ENCODE results near the gene SENP3. TPM values are rescaled to one million over a fixed set of nuclear protein-coding genes. Genes with fewer than 3 reads are reported as not detected.
"Not testable (repeated sequence)": the region's sequence is repeated elsewhere in the genome, so short reads cannot be mapped to it uniquely, and the experiment has no call there.

Gene SENP3
- total RNA-seq, 1 experiment from 2014 or later: 157 TPM

DNA sequence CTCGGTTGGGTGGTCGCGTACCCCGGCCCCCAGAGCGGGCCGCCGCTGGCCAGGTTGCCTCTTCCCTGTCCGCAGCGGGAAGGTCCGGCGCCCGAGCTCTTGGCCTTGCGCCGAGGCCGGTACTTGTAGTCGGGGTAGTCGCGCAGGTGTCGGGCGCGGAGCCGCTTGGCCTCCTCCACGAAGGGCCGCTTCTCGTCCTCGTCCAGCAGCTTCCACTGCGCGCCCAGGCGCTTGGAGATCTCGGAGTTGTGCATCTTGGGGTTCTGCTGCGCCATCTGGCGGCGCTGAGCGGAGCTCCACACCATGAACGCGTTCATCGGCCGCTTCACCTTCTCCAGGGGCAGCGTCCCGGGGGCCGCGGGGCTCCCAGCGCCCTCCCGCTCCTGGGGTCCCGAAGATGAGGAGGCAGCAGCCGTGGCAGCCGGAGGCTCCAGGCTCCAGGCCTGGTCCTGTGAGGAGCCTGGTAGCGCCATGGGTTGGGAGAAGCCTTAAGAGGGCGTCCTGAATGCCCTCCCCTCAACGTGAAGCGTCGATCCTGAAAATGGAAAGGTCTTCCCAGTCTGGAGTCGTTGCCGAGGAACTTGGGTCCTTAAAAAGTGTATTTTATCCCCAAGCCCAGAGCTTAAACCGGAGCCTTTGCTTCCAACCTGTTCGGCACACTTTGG is 27.6 kb downstream of the SENP3 start:
- in situ Hi-C loops (cut with HindIII; ENCODE audit: low sequenced_read_pairs): no loop called here
- peak; percentile 93 for DNase-seq (ENCODE audit: low spot score)

DNA sequence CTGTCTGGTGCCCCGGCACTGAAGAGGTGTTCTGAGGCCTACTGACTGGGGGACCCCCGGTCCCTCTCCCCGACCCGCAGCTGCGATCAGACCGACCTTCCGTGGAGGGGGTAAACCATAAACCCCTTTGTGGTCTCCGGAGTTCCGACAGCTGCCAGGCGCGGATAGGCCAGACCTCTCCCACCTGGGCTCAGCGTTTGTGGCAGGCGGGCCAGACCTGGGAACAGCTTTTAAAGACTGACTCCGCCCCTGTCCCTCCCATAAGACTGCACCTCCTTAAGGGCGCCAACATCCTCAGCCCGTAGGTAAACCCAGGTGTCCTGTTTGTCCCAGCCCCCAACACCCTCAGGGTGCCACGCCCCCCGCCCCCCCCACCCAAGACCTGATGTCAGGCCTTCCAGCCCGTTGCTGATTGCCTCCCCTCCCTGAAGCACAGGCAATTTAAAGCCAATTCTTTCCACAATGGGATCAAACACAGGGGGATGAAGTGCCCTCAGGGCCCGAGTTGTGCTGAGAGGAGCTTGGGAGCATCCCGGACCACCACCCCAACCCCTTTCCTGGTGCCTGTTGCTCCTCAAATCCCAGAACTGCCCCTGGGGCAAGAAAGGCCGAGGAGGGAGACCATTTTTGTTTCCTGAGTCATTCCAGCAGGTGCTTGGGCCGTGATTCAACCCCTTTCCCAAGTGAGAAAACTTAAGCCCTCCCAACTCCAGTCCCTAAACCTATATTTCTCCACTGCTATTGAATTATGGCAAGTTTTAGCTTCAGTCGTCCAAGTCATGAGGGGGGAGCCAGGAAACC is 28.4 kb downstream of the SENP3 start, which contains the start of gene SOX15:
SOX15 (minus strand) TSS at position 204 of the 801 bp plus-strand sequence. CDS start 418 bp downstream, outside the sequence.
- in situ Hi-C loops (cut with HindIII; ENCODE audit: low sequenced_read_pairs): no loop called here
- no peak for DNase-seq (ENCODE audit: low spot score)

DNA sequence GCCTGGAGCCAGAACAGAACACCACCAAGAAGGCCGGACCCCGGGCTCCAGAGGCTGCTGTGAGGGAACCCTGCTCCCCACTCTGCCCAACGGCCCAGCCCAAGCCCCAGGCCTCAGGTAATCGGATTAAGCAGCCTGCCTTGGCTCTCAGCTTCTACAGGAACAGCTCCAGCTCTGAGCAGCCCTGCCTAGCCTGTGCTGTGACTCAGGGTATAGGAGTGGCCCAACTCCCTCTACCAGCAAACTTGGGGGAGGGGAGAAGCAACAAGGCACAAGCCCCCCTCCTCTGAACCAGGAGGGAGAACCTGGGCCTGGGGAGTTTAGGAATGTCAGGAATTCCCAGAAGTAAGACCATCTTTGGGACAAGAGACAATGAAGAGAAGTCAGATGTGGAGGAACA is 29.0 kb downstream of the SENP3 start:
- no peak for DNase-seq (ENCODE audit: low spot score)
- in situ Hi-C loops (cut with HindIII; ENCODE audit: low sequenced_read_pairs): no loop called here

DNA sequence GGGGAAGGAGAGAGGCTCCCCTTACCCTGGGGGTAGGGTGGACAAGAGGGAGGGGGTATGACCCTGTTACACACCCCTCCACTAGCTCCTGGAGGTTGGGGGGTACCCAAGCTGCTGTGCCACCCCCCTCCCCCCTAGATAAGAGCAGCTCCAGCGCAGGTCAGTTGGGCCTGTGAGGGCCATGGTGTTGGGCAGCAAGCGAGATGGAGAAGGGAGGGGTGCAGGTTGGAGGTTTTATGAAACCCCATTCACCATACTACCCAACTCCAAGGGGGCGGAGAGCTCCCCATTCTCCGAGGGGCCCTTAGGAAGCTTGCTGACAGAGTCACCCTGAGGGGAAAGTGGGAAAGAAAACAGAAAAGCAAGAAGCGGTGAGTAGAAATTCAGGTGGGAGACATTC is 29.9 kb downstream of the SENP3 start:
- in situ Hi-C loops (cut with HindIII; ENCODE audit: low sequenced_read_pairs): no loop called here
- no peak for DNase-seq (ENCODE audit: low spot score)

DNA sequence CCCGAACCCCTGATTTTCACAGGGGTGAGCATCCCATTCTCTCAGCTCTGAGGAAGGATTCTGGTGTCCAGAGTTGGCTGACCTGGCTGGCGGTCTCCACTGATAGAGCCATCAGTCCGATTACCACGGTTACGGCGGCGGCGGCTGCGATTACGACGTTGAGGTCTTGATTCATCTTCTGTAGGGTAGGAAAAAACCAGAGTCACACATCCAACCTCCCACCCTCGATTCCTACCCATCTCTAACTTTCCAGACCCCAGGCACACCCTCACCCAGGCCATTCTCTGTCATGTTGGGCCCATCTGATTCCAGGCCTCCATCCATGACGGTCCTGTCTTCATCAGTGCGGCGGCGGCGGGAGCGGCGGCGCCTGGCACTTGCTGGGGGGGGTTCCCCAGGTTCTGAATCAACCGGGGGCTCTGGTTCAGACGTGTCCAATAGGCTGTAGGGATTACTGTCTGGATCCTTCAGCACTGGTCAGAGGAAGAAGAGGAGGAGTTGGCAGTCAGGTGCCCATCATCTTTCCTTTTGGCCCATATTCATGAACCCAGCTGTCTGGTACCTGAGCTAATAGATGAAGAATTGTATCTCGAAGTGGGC is 30.8 kb downstream of the SENP3 start:
- in situ Hi-C loops (cut with HindIII; ENCODE audit: low sequenced_read_pairs): no loop called here
- no peak for DNase-seq (ENCODE audit: low spot score)

DNA sequence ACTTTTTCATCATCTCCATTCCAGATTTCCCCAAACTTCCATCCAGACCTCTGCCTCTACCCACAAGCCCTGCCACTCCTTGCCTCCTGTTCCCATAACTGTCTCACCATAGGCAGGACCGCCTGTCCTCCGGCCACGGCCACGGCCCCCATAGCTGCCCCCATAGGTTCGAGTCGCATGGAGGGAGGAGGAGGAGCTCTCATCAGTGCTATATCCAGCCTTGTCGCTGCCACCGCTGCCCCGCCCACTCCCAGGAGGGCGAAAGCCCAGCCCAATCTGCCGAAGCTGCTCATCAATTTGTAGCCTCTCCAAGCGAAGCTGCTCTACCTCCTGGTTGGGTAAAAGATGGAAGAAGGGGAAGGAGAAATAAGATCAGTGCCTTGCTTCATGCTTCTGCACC is 31.6 kb downstream of the SENP3 start:
- DNase-seq (ENCODE audit: low spot score): no peak
- in situ Hi-C loops (cut with HindIII; ENCODE audit: low sequenced_read_pairs): no loop called here

DNA sequence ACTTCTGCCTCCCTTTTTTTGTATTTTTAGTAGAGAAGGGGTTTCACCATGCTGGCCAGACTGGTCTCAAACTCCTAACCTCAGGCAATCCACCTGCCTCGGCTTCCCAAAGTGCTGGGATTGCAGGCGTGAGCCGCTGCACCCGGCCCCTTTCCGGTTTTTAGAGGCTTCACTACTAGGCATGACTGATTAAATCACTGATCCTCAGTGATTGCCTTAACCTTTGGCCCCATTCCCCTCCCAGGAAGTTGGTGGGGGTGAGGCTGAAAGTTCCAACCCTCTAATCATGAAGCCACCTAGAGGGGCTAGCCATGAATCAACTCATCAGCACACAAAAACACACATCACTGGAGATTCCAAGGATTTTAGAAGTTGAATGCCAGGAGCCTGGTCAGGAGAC is 35.8 kb downstream of the SENP3 start:
- DNase-seq (ENCODE audit: low spot score); in situ Hi-C loops (cut with HindIII; ENCODE audit: low sequenced_read_pairs): not testable (repeated sequence)

DNA sequence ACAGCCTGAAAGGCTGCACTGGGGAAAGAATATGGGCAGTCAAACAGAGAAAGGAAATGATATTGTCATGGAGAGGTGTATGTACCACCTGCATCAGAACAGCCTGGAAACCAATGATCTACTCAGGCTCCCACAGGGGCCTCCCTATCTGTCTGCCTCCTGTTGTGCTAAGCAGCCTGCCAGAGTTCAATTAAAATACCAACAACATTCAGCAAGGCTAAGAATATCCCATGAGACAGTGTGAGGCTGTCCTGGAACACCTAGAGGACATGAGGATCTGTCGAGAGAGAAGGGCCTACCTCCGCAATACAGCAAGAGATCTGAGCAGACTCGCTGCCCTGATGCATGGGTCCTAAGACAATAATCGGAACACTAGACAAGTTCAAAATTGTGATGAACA is 44.6 kb downstream of the SENP3 start:
- DNase-seq (ENCODE audit: low spot score): no peak
- in situ Hi-C loops (cut with HindIII; ENCODE audit: low sequenced_read_pairs): no loop called here

DNA sequence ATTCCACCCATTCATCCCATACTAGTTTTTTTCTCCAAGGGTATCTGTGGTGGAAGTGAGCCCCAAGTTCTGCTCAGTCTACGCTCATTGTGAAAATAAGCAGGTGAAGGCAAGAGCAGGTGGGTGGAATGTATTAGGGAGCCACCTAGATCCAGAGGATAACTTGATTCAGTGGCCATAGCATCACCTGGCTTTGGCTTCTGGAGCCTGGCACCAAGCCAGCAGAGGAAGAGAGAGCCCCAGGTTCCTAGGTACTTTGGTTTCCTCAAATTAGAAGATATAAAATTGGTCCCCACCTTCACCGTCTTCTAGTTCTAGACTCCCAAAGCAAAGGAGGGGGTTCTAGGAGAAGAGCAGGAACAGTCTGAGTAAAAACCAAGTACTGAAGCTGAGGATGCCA is 48.9 kb downstream of the SENP3 start:
- in situ Hi-C loops (cut with HindIII; ENCODE audit: low sequenced_read_pairs): no loop called here
- peak; percentile 37 for DNase-seq (ENCODE audit: low spot score)

DNA sequence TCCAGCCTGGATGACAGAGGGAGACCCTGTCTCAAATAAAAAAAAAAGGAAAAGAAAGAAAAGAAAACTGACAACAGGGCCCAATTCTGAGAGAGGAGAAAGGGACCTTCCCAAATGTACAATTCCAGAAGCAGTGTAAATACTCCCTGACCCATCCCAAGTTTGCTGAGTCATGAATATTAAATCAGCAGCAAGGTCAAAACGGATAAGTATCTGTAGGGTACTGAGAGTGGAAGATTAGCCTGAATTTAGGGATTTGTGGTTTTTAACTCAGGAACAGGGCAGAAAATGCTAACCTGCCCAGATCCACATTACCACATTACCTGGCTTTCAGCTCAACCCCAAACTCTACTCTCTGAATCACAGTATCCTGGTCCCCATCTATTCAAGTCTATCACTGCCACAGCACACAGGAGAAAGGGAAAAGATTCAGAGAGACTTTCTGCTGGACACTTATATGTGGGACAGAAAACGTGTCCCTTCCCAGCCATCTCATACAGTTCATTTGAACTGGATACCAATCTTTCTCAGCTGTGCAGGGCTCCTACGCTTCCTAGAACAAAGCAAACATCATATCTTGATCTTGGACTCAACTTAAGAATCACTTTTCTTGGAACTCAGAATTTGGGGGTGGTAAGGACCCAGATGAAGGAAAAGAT is 50.0 kb downstream of the SENP3 start:
- in situ Hi-C loops (cut with HindIII; ENCODE audit: low sequenced_read_pairs): no loop called here
- no peak for DNase-seq (ENCODE audit: low spot score)

DNA sequence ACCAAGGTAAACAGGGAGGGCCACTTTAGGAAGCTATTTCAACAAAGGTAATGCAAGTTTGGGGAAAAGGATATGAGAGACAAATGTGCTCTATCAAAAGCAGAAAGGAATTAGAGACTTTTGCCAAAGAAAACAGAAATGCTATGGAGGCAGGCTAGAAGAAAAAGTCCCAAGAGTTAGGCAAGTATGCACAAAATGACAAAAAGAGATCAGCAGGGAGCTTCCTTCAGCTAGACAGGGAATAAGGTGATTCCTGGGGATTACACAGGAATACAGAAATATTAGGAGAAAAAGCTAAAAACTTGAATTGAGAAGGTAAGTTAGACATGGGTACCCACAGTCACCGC is 50.5 kb downstream of the SENP3 start:
- in situ Hi-C loops (cut with HindIII; ENCODE audit: low sequenced_read_pairs): no loop called here
- no peak for DNase-seq (ENCODE audit: low spot score)

DNA sequence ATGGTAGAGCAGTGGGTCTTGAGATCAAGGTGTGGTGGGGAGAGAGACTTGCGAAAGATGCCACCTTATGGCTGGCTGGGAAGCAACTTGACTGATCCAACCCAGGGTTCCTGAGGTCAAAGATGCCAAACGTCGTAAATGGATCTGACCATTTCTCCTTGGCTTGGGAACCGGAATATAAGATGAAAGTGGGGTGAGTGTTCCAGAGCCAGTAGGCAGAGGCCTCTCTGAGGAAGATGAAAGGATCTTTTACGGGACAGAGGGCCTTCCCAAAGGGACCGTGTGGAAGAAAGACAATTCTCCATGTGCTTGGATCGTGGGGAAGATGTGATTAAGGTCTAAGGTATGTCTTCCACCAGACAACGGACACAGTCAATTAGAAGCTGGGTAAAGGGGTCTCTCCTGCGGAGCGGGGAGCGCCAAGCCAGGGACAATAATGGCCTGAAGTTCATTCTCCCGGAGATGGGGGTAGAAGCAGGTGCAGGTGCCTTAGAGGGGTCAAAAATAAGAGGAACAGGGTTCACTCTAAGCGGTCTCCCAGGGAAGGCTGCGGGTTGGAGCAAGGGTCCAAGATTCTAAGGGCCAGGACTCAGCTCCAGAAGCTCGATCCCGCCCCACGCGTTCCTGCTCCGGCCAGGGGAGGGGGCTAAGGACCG is 52.2 kb downstream of the SENP3 start:
- DNase-seq (ENCODE audit: low spot score): no peak
- in situ Hi-C loops (cut with HindIII; ENCODE audit: low sequenced_read_pairs): no loop called here

DNA sequence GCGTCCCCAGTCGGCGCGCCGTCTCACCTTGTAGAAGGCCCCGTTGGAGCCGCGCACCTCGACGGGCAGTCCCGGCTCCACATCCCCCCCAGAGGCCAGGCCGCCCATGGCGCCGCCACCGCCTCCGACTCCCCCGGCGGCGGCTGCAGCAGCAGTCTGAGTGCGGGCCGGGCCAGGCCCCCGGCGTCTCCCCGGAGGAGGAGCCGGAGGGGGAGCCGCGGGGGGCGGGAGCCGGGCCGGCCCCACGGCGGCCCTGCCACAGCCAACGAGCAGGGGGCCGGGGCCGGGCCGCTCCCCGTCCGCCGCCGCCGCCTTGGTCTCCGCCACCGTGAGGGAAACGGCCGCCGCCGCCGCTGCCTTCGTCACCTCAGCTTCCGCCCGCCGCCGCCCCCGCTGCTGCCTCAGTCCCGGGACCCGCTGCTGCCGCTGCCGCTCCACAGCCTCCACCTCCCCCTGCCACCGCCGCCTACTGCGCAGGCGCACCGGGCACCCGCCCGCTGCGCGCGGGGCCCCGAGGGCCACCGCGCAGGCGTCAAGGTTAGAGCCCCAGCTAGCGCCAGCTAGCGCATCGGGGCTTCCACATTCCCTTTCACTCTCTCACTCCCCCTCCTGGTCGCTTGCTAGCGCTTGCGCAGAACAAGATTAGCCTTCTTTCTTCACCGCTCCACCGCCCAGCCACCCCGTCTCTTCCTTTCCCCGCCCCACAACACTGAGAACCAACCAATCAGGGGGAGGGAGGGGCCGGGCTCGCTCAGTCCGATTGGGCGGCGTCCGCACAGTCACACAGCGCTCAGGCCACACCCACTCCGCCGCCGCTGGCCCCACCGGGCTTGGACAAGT is 52.9 kb downstream of the SENP3 start, which contains the start of gene FXR2:
FXR2 (minus strand) TSS at position 473 of the 840 bp plus-strand sequence; CDS start at position 108, 365 bp downstream.
- peak; percentile 100 for DNase-seq (ENCODE audit: low spot score)
- in situ Hi-C loops (cut with HindIII; ENCODE audit: low sequenced_read_pairs): no loop called here

DNA sequence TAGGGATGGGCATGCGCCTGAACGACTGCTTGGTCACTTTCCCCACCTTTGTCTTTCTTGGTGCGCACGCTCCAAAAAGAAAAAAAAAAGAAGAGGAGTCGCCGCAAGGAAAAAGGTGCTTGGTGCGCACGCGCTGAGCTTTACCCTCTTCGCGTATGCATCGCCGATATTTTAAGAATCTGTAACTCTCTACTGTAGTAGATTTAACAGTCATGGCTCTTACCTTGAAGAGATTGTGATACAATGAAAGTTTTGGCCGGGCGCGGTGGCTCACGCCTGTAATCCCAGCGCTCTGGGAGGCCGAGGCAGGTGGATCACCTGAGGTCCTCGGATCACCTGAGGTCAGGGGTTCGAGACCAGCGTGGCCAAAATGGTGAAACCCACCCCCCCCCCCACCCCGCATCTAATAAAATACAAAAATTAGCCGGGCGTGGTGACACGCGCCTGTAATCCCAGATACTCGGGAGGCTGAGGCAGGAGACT is 53.6 kb downstream of the SENP3 start:
- DNase-seq (ENCODE audit: low spot score): no peak
- in situ Hi-C loops (cut with HindIII; ENCODE audit: low sequenced_read_pairs): no loop called here

DNA sequence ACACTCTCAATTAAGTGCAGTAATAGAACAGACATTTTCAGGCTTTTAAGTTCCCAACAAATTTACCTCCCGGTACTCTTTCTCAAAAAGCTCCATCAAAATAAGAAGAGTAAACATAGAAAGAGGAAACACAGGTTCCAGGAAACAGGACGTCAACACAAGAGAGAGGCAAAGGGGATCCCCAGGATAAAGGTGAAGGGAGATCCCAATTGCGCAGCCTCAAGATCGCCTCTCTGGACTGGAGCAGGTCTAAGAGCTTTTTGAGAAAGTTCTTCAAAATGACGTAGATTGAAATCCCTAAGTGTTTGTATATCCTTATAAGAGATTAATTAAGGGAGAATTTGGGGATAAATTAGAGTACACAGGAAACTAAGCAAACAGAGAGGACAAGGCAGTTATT is 56.9 kb downstream of the SENP3 start:
- no peak for DNase-seq (ENCODE audit: low spot score)
- in situ Hi-C loops (cut with HindIII; ENCODE audit: low sequenced_read_pairs): no loop called here

DNA sequence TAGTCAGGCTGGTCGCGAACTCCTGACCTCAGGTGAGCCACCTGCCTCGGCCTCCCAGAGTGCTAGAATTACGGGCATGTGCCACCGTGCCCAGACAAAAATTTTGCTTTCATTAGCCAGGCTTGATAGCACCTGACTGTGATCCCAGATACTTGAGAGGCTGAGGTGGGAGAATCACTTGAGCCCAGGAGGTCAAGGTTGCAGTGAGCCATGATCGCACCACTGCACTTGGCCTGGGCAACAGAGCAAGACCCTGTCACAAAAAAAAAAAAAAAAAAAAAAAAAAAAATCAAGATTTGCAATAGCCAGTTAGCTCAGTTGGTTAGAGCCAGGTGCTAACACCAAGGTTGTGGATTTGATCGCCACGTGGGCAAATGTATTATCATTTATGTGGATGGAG is 59.1 kb downstream of the SENP3 start:
- in situ Hi-C loops (cut with HindIII; ENCODE audit: low sequenced_read_pairs): no loop called here
- no peak for DNase-seq (ENCODE audit: low spot score)

Measured in G401 (cell line).